HG03095 (cell line): Measurements from ENCODE around the gene ELMO1.

ENCODE experiments used
- ATAC-seq: cut with Tn5 transposase; IDR thresholded peaks from one replicate; pipeline ENCODE4 v1.9.1; 2021; ENCODE audit warnings: moderate library complexity; ENCODE audit not compliant: unreplicated experiment

Gene ELMO1

GRCh38 chr7:37322831-37323230 lies 125.8 kb downstream of the ELMO1 start:
- no peak for ATAC-seq

- no peak for ATAC-seq
Observed at GRCh38 chr7:37320848-37321468, 127.7 kb downstream of the ELMO1 start.

GRCh38 chr7:37320140-37320847 lies 128.4 kb downstream of the ELMO1 start:
- ATAC-seq, result no peak

GRCh38 chr7:37318541-37318940 lies 130.1 kb downstream of the ELMO1 start:
- ATAC-seq, result no peak

- ATAC-seq, result no peak
Observed at GRCh38 chr7:37315772-37316715, 132.6 kb downstream of the ELMO1 start.

DNA sequence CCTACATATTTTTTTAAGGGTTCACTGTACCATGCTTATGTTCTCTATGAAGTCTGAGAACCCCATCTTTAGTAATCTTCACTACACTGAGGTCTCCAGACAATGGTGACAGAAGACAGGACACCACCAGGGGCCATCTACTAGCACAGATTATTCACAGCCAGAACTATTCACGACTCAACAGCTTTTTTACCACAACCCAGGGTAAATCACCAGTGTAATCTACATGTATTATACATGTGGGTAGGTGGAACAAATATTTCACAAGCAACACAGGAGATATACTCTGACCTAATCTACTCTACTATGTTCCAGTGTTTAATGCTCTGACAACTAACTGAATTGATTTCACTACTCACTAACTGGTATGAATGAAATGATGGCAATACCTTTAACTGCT lies 136.1 kb downstream of the ELMO1 start:
- ATAC-seq, result no peak

- ATAC-seq, result peak; percentile 51
Observed at GRCh38 chr7:37311355-37311754, 137.3 kb downstream of the ELMO1 start.

DNA sequence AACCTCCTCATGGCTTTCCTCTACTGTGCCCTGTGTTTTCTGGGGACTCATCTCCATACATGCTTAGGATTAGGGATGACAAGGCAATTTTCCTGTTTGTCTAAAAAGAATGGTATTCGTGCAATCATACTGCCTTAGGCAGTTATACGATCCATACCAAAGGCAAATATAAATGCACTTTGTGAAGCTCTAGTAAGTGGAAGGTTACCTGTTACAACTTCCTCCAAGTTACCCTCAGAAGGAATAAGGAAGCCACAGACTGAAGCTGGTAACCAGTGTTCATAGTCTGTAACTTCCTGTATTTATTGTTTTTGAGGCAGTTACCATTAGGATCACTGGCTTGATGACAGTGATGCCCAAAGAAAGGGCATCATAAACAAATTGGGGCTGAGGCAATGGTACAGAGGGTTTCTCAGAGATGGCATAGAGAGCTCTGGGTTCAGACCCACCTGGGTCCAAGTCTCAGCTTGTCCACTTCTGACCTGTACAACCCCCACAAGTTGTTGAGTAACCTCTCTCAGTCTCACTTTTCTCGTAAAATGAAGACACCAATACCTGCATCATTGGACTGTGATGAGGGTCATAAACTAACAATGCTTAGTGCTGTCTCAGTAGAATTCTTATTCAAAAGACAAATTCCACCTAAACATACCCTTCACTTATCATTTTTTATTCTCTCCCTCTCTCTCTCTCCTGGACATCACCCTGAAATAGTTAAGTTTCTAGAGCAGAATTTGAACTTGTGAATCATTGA lies 138.2 kb downstream of the ELMO1 start:
- ATAC-seq, result no peak

GRCh38 chr7:37309493-37309892 lies 139.2 kb downstream of the ELMO1 start:
- no peak for ATAC-seq

DNA sequence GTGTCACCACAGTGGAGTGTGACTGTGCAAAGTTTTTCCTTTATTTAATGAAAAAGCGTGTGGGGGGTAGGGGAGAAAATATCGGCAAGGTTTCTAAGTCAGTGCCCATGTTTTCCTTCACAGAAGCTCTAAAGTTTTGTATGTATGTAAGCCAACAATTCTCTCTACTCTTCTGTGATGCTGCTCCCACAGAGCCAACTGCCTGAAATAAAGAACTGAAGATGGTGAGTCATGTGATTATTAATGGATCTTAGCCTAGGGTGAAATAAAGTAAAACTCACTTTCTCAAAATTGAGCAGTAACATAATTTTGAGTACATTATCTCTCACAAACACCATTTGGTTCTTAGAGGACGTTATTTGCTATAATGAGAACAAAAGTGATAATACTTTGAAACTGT lies 143.7 kb downstream of the ELMO1 start:
- ATAC-seq, result no peak

DNA sequence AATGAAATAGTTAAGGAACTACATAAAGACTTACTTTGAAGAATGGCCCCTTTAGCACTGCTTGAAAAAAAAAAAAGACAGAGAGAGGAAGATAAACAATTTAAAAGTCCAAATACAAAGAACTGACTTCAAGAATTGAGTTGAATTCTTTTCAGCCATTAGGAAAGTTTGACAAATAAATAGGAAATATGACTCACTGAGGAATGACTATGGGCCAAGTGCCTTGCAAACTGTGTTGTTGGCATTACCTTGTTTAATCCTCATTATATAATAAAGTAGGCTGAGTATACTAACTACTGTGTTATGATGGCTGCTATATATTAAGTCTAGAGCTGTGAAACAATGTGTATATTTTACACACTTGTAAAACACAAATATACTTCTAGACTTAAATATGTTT lies 151.1 kb downstream of the ELMO1 start:
- no peak for ATAC-seq

DNA sequence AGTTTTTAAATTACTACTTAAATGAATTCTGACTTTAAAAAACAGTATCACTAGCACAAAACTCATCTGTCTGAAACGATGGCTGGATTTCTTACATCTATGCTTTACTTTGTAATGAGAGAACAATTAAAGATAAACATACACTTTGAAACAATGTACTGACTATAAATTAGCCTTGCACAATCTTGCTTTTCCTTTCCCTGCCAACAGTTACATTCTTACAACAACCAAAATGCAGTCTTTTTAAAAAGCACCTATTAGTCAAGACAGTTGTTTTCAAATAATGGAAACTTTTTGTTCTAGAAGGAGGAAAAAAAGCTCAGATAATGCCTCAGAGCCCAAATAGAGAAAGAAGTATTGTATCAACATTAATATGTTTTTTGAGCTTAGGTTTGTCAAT lies 153.3 kb downstream of the ELMO1 start:
- no peak for ATAC-seq

GRCh38 chr7:37290731-37291130 lies 157.9 kb downstream of the ELMO1 start:
- ATAC-seq, result no peak

- ATAC-seq, result no peak
Observed at GRCh38 chr7:37289781-37290180, 158.9 kb downstream of the ELMO1 start.

- ATAC-seq, result no peak
Observed at GRCh38 chr7:37289367-37289766, 159.3 kb downstream of the ELMO1 start.

DNA sequence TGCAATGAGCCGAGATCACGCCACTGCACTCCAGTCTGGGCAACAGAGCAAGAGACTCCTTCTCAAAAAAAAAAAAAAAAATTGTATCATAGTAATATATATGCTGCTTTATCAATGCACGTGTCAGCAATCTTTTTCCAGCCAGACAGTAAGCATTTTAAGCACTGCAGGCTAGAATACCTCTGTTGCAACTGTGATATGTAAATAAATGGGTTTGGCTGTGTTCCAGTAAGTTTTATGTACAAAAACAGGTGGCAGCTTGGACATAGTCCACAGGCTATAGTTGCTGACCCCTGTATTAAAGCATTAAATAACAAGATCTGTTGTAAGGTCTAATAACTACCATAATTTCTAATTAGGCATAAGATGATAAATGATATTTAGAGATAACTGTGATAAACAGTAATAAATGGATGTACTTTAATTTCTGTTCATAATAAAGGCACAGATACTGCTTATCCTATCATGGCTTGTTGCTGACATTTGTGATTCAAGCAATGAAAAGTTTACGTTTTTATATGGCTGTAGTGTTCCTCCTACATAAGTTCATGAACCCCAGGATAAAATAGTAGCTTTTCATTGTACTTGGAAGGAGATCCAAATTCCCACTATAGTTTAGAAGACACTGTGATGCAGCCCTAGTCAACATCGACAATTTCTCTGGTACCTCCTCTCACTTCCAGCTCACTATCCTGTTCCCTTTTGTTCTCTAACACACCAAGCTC lies 161.4 kb downstream of the ELMO1 start:
- no peak for ATAC-seq

DNA sequence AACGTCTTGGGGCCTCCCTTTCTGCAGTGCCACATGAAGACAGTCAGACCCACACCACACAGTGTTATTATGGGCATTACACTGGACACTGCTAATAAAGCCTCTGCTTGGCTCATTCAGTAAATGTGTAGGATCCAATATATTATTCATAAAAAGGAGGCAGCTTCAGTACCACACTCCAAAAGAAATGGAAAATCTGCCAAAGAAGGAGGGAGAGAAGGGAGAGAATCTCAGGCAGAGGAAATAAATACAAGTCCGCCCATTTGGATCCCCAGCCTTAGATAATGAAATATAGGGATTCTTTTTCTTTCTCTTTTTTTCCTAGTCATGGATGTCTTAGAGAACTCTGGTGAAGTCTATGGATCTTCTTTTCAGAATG lies 162.2 kb downstream of the ELMO1 start:
- no peak for ATAC-seq

DNA sequence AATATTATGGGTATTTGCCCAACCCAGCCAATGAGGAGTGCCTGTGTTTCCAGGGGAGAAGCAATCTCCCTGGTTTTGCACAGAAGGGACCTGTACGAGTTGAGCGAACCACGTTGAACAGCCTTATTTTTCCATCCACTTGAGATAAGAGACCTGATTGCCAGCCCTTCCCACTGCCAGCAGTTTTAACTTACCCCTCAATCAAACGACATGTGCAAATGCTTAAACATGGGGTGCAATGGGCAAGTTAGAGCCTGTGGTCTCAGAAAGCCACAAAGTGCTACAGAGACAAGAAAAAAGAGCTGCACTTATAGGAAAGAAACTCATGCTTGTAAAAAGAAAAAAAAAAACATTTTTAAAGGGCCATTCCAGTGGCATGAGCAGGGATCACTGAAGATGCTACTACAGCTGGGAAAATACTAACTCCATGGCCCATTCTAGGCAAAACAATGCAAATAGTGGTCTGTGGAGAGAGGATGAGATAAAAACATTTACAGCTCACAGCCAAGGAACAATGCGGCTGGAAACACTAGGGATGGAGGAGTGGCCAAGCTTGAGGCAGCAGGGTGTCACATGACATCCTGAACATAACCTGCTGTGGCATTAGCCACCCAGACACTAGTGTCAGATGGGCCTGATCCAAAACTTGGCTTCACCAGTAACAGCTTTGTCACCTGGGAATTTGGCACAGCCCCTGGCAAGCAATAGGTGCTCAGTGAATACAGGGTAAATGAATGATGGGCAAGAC lies 162.8 kb downstream of the ELMO1 start:
- ATAC-seq, result no peak

DNA sequence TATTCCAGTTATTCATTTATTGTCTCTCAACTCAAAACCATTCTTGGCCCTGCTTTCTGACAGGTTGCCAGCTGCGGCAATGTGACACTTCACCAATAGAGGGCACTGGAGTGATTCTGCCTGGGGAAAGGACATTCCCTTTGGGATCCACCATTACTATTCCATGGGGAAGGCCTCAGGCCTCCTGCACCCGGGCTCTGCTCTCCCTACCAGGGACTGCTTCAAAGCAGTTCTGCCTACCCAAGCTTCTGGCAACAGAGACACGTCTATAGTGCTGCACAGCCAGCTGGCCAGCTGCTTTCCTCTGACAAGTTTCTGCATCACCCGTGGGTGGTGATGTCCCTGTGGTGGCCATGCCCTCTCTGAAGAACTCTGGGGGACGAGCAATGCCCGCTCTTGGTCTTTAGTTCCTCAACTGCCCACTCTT lies 163.8 kb downstream of the ELMO1 start:
- ATAC-seq, result no peak

DNA sequence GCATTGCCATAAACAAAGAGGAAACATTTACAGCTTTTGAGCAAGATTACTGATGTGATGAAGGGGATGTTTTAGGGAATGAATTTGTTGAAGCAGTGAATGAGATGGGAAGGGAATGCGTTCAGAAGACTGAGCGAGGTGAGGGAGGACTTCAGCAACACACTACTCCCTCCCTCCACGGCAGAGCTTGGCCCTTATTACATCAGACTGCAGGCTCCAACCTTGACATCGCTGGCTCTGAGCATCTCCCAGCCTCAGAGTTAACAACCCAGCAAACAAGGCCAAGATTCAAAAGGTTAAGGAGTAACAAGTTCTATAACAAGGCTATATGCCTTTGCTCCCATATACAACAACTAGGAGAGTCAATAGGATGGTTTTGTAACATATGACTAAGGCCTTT lies 164.4 kb downstream of the ELMO1 start:
- no peak for ATAC-seq
